Tongue (tissue), 2 donors: Measurements from ENCODE around the gene FOXP1. TPM values are rescaled to one million over a fixed set of nuclear protein-coding genes. Genes with fewer than 3 reads are reported as not detected.

ENCODE experiments used
- DNase-seq: peaks from one replicate; pipeline ENCODE4 v3.0.0-alpha.2; 2015
- total RNA-seq: library from RNA; depleted of rRNA; stranded (reverse); fragments of >200 nt; gene quantifications from one replicate; pipeline ENCODE4 v1.2.3, GENCODE V29; 2014

The FOXP1 gene
- total RNA-seq, 1 donor from 2014 or later: 66.4 TPM

DNA sequence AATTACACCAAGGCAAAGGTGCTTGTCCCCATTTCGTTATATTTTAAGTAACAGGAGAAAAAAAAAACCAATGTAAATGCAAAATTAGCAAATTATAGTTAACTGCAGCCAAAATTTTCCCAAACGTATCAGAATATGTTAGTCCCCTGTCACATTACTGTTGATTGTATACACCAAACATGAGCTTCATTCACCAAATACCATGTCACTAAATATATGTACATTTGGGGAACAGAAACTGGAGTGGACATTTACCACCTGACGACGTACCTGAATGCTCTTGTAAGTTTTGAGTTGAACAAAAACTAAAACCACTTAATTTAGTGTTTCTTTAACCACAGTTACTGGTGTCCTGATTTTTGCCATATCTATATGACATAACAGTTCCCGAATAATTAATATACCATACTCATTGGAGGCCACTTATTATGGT is 3.3 kb upstream of the FOXP1 start:
- no peak for DNase-seq

DNA sequence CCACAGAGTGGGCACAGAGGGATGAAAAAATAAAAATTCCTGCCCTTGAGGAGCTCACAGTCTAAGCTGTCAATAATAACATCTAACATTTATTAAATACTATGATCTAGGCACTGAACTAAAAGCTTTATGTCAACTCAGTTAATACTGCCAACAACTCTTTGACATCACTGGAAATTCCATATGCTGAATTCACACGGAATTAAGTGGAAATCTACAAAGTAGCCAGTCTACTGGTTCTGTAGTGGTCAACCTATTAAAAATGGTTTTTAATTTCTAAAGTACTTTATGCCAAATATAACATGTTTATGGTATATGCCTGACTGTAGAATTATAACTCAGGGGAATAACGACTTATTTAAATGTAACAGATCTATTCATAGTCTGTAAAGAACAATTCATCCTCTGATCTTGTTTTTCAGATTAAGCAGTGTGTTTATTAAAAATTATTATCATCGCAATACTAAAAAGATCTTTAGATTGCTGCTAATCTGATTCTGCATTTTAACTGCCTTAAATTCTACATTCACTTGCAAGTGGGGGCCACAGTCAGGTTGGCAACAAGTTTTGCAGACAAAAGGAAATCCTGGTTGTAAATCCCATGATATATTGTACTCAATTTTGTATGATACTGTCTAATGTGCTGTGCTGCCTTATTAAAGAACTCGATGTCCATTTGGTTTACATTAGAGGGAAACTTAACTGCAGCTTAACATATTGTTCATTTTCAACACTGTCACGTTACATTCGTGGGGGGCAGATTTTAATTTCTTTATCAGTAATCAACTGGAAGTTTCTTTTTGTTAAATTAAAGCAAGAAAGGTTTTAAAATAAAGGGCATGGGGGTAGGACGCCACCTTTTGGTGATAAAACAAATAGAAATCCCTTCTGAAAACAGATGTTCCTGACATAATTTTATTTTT is 2.6 kb upstream of the FOXP1 start:
- peak; percentile 76 for DNase-seq

DNA sequence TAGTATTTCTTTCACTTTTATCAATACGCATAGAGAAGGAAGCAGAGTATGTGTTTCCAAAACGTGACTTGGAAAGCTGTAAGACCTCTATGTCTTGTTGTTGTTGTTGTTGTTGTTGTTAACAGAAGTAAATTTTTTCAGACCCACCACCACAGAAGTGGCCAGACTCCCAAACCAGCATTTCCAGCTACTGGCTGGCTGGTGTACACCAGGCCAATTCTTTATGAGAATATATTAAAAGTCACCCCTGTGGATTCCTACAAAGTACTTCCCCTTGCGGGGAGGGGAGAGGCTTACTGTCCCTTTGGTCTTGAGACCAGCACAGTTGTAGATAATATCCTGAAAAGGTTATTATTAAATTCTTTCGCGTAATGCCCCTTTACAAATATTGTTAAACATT is 1.6 kb upstream of the FOXP1 start:
- DNase-seq: no peak

DNA sequence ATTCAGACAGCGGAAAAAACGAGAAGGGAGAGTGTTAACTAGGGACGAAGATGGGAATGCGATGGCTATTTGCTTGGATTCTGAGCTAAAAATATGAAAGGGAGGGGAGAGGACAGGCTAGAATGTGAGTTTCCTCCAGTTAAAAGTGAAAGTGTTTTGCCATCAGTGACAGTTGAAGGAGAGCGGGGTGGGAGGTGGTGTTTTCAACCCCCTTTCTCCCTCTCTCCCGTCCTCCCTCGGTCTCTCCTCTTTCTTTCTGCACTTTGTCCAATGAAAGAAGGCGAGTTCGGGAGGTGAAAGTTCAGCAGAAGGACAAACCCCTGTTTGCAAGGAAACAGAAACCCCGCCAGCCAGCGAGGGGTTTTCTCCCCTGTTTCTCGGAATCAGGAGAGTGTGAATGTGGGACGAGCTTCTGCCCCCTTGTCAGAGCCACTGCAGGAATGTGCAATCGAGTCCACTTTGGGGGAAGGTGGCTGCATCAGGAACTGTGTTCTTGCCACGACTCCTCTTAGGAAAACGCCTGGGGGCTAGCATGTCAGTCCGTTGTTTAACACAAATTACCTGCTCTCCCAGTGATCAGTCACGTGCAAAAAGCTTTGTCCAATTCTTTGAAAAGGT is 975 bp upstream of the FOXP1 start:
- peak; percentile 79 for DNase-seq

DNA sequence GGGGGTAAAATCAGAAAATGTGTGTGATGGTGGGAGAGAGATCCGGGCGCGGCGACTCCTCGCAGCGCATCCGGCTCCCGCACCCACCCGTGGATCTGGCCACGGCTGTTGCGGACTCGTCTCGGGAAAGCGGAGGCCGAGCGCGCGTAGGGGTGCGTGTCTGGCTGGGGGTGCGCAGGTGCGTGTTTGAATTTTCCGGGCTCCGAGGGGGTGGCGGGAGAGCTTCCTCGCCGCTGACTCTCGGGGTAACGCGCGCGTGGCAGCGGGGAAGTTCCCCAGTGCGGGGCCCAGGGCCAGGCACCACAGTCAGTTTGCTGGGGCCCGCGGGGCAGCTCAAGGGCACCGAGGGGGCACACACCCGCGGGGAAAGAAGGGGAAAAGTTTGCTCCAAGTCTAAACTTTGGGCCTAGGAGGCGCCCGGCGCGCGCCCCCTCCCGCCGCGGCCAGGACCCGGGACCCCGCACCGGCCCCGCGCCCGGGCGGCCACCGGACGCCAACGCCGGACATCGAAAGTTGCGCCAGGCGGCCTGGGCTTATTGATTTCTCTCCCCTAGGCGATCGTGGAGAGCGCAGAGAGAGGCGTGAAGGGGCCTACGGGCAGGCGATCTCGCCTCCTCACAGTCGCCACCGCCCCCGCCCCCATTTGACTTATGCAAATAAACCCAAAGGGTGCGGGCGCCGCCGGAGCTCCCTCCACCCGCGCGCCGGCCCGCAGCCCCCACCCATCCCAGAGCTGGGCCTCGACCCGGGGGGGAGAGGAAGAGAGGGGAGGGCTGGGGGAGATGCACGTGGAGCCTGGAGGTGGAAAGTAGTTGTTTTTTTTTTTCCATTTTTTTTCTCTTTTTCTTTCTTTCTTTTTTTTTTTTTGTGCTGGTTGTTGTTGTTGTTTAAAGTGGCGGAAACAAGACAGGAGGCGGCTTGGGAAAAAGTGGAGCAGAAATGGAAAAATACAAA is 639 bp downstream of the FOXP1 start:
- DNase-seq: peak; percentile 77

DNA sequence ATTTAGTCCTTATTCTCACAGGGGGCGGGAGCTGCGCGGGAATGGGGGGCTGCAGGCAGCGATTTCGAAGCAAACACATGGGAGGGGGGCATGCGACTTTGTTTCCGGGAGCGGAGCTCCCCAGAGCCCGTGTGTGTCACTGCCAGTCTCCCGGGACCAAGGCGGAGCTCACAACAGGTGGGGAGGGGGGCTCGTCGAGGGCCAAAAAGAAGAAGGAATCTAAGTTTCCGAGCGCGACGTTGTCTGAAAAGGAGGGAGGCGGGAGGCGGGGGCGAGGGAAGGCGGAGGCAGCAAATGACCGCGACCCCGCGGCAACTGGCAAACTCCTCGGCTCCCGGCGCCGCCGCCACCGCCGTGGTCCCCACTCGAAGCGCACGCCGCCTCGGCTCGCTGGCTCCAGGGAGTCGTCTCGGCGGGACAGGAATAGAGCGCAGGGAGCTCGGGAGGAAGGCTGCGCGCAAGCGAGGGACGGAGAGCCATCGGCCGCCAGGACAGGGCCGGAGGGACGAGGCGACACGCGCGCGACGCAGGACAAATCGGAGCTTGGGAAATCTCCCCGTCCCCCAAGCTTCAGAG is 1.4 kb downstream of the FOXP1 start:
- DNase-seq: peak; percentile 76

DNA sequence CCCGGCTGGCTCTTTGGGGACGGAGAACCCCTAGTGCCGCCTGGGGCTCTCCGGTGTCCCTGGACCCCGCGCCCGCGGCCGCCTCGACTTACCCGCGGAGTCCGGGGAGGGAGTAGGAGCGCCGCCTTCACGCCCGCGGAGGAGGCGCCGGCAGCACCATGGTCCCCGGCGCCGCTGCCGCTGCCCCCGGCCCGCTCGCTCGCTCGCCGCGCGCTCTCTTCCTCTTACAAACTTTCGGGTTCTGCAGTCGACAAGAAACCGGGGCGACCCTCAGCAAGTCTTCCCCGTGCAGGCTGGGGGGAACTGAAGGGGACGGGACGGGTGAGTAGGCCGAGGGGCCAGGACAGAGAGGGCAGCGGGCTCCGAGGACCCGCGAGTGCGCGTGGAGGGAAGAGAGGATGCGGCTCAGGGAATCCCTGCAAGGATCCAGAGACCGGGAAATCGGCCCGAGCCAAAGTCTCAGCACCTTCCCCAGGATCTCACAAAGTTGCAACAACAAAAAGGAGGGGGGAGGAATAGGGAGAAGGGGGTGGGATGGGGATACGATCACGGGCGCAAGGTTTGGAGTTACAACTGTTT is 2.0 kb downstream of the FOXP1 start:
- peak; percentile 59 for DNase-seq

DNA sequence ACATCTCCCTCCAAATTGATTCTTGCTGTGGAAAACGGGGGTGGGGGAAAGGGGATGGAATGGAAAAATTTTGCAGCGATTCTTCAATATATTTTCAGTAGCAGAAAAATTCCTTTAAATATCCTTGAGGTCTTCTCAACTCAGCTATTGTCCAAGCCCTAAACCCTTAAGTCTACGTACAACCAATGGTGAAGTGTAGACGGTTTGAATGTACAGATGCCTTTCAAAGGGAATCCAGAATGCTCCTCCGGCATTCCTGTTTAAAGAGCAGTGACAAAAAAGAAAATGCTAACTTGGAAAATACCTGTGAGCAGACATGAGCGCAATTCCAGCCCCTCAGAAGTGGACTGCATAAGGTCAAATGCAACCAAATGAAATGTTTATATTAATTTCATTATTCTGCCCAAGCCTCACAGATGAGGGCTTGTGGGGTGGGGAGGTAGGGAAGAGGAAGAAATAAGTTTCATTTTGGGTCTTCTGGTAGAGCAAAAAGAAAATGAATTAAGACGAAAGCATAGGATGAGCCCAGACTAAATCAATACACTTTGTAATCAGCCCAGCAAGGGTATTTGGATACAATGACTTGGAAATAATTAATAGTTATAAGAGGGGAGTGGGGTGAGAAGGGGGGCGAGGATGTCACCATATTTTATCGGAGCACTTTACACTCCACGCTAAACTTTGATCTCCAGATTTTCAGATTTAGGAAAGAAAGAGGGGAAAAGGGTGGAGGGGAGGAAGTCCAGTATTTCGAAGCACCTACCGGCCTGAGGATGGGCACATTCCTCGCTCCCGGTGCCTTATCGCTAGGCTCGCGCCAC is 2.7 kb downstream of the FOXP1 start:
- DNase-seq: no peak

DNA sequence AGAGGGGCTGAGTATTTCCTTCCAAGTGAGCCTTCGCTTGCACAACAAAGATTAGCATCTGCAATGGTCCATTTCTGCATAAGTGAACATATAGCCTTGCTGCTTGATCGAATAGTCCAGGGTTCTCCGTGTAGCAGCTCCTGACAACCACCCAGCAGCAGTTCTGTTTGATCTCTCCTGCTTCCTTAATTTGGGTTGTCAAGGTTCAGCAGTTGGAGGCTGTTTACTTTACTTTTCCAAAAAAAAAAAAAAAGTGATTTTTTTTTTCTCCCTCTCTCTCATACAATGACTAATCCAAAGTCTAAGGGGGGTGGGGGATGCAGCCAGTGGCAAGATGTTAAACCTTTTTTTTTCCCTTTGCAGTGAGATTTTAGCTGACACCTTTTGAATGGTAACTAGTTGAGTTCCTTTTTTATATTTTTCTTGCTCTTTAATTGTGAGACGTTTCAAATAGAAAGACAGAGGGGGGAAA is 3.6 kb downstream of the FOXP1 start:
- peak; percentile 25 for DNase-seq

DNA sequence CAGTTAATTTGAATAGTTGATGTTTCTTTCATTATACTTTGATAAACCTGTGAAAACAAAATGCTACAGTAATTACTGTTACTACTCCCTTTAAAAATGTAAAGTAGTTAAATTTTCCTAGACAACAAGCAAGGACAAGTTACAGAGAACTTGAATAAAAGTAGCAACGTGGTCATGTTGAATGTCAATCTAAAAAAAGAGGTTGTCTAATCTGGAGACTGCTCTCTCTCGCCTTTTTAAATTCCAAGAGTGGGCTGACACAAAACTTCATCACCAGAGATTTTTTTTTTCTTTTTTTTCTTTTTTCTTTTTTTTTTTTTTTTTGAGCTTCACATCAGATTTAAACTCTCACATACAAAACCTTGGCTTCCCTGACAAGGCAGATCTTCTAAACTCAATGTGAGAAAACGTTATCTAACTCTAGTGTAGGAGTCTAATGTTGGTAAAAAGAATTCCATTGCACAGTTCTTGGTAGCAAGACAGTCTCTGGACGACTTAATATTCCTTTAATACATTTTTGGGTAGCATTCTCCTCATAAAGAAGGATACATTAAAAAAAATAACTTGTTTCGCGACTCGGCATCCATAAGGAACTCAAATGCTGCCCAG is 4.1 kb downstream of the FOXP1 start:
- DNase-seq: no peak

DNA sequence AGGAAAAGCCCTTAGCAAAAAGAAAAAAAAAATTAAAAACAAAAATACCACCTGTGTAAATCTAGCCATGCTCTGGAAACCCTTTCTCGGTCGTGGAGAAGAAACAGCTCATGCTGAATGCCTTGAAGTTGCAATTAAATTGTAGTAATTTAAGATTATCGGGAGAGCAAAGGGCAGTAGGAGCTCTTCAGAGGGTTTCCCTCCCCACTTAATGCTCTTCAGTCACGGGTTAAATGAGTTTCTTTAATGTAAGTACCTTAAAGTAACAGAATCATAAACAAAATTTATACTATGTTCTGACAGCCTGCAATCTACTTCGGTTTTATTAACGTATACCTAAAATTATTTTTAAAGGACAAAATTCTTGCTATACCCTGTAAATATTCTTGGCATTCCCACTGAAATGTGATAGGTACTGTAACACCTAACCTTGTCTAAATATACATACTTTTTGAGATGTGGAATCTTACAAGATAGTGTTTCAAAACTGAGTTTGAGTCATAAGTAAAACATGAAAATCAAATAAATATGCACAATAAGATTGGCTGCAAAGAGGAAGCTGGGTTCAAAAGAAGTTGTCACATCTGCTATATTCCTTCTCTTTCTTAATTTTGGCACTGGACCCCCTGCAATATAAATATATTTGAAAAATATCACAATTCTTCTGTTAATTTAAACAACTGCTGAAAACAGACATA is 5.3 kb downstream of the FOXP1 start:
- no peak for DNase-seq

DNA sequence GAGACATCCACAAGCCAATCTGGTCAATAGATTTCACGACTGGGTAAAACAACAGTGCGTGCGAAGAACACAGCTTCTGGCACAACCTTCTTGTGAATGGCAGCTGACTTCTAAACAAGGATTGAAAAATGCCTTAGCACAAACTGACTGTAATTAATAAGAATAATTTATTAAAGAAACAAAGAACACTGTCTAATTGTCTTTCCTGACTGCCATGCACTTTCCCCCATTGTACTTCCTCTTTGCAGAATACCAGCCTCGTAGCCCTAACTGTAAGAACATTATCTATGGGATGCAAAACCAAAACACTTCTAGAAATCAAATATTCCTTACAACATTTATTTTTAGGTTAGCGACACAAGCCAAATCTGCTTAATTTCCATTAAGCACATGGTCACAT is 6.5 kb downstream of the FOXP1 start:
- DNase-seq: no peak

DNA sequence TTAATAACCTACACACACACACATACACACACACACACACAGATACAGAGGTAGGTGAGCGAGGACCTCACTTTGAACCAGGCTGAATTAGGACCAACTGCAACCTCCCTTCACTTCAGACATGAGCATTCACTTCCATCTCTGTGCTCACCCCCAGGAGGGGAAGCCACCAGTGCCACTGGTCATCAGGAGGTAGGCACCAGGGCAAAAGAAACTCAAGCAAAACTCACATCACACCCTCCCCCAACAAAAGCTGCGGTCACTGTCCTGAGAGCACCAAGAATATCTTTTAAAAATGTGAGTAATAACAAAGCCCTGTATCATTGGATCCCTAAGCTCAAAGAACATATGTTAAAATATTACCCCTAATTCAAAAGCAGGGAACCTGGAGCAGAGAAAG is 8.1 kb downstream of the FOXP1 start:
- no peak for DNase-seq

DNA sequence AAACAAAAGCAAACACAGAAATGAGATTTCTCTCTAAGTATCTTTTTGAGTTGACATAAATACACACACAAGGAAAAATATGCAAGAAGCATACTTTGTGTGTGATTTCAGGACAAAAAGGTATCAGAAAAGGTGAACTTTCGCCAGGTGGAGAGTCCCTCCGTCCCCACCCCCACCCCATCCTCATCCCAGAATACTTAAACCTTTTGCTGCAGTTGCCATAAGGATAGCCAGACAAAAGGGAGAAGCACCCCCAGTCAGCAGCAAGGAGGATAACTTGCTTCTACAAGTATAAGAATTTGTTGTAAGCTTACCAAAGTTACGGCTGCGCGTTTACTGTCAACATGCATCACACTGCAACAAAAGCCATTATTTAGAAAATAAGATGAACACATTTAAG is 10.3 kb downstream of the FOXP1 start:
- DNase-seq: peak; percentile 21

DNA sequence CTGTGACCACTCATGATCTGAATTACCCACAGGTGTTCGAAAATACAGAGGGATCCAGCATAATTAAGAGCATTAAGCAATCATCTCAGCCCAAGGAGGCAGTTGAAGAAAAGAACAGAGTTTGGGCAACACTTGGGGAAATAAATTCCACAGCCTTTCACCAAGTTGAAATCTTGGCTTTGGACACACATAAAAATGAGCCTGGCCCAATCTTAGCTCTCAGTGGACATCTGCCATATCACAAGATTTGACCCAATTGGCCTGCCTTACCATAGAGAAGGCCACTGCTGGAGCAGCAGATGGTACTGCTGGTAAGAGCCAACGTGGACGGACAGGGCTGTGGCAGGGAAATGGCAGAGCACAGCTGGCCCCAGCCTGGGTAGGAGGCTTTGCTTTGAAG is 13.0 kb downstream of the FOXP1 start:
- DNase-seq: peak; percentile 26

DNA sequence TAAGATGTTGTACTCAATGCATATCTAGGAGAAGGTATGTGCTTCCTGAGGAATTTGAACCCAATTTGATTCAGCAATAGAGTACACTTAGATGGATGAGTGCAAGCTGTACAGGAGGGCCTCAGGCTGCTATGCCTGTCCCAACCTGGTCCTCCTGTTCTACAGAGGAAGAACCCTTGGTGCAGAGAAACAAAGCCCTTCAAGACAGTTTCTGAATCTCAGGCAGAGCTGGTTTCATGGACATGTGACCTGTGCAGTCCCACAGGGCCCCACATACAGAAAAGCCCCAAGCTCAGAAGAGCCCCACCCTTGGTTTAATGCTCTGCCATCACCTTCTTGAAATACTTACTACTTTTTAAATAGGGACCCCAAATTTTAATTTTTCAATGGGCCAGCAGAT is 15.3 kb downstream of the FOXP1 start:
- no peak for DNase-seq

DNA sequence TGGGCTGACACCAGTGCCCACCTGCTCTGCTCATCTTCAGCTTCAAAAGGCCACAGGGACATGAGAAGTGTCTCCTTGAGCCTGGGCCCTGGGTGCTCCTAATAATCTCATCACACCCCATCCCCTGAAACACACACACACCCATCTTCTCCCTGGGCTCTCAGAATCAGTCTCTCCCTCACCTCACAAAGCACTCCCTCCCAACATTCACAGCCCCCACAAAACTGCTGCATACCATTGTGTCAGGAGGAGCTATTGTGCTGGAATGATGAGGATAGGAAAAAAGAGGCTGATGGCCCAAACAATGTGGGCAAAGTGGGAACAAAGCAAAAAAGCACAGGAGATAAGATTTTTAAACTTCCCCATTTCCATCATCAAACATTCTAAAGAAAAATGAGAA is 16.8 kb downstream of the FOXP1 start:
- DNase-seq: no peak

DNA sequence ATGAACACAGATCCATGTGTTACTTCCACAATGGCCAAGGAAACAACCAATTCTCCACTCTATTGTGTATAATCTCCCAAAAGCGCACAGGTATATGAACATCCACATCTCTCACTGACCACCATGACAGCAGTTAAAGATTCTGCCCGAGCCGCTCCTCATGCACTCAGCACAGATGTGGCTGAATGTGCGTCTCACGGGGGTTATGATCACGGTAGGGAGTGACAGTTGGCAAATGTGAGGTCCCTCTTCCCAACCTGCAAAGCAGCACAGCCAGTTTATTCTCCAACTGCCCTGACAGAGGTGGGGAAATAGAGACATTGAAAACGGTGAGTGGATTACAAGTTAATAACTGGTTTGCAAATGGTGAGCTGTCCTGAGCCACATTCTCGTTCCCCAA is 17.6 kb downstream of the FOXP1 start:
- DNase-seq: no peak

DNA sequence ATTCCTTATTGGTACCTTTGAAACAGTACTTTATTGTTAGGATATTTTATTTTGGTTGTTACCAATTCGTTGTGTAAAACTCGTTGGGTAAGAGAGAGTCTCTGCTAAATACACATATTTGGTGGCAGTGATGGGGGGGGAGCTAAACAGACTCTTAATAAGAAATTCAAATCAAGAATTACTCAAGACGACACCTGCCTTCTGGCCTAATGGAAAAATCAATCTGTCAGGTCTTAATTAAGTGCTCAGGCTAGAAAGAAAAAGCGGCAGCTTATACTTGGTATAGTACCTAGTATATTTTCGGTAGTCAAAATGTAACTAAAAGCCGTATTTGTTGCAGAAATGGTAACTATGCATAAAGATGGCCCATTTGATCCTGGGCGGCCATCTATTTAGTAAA is 18.2 kb downstream of the FOXP1 start:
- DNase-seq: no peak

DNA sequence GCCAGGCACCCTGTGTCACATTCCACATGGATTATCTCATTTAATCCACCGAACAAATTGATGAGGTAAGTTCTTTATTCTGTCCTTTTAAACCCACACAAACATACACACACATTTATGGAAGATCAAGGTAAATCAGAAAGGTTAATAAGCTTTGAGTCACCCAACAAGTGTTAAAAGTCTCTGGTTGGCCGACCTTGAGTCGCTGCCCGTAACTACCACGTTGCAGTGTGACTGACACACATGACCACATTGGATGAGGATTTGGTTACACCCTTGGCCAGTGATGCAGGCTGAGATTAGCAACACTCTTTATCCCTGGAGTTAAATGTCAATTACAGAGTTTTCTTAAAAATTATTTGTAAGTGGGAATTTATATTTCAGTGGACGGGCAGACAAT is 19.2 kb downstream of the FOXP1 start:
- DNase-seq: peak; percentile 47
